Nephron progenitor cell (in vitro differentiated cells): ENCODE measurements around the gene CHD9NB.

ENCODE experiments used
- DNase-seq: peaks from one replicate; pipeline ENCODE4 v3.0.0; 2021
- H3K27ac Mint-ChIP-seq: 2 replicates; pipeline ENCODE4 v1.8.0; 2021; ENCODE audit warnings: mild to moderate bottlenecking, moderate library complexity, mixed read lengths
- H3K27me3 Mint-ChIP-seq: 2 replicates; pipeline ENCODE4 v1.8.0; 2021; ENCODE audit warnings: mild to moderate bottlenecking, low read depth, mixed read lengths; ENCODE audit not compliant: poor library complexity
- H3K36me3 Mint-ChIP-seq: 2 replicates; pipeline ENCODE4 v1.8.0; 2021; ENCODE audit warnings: low read depth, mixed read lengths
- H3K4me1 Mint-ChIP-seq: 2 replicates; pipeline ENCODE4 v1.8.0; 2021; ENCODE audit warnings: mixed read lengths
- H3K4me3 Mint-ChIP-seq: 2 replicates; pipeline ENCODE4 v1.8.0; 2021; ENCODE audit warnings: mild to moderate bottlenecking, moderate library complexity, mixed read lengths
- H3K9me3 Mint-ChIP-seq: 2 replicates; pipeline ENCODE4 v1.8.0; 2021; ENCODE audit warnings: mild to moderate bottlenecking, moderate library complexity, mixed read lengths
- TF ChIP-seq, protein P1 (sequence below): fragments of 200-600 bp; sonication (generic); IDR thresholded peaks from 2 replicates; pipeline ENCODE4 v1.5.0; 2021; ENCODE audit warnings: antibody characterized with exemption

Gene CHD9NB

DNA sequence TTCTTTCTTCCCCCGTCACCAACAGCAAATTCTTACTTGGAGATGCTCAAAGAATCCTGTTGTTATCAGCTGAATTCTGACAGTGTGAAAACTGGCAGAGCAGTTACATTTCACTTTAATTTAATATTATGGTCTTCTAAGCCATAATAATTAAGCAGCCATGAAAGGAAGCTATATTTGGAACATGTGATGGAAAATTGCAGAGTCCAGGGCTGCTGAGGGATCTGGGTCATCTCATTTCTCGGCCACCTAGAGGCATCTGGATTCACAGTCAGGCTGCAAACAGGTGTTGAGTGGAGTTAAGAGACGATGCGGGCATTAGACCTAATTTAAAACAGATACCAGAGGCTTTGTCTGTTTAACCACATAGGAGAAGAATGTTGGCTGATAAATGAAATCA is 38.4 kb downstream of the CHD9NB start:
- H3K27ac Mint-ChIP-seq = no peak overlapping the region
- H3K27me3 Mint-ChIP-seq = peaks cover 5% of the 10 kb centered on the region
- H3K36me3 Mint-ChIP-seq = no peaks in the 10 kb centered on the region
- H3K4me1 Mint-ChIP-seq = no peaks in the 10 kb centered on the region
- no peak for DNase-seq
- H3K4me3 Mint-ChIP-seq = no peak overlapping the region
- TF ChIP-seq, protein P1, sequence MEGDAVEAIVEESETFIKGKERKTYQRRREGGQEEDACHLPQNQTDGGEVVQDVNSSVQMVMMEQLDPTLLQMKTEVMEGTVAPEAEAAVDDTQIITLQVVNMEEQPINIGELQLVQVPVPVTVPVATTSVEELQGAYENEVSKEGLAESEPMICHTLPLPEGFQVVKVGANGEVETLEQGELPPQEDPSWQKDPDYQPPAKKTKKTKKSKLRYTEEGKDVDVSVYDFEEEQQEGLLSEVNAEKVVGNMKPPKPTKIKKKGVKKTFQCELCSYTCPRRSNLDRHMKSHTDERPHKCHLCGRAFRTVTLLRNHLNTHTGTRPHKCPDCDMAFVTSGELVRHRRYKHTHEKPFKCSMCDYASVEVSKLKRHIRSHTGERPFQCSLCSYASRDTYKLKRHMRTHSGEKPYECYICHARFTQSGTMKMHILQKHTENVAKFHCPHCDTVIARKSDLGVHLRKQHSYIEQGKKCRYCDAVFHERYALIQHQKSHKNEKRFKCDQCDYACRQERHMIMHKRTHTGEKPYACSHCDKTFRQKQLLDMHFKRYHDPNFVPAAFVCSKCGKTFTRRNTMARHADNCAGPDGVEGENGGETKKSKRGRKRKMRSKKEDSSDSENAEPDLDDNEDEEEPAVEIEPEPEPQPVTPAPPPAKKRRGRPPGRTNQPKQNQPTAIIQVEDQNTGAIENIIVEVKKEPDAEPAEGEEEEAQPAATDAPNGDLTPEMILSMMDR = no peak
- H3K9me3 Mint-ChIP-seq = no peaks in the 10 kb centered on the region

DNA sequence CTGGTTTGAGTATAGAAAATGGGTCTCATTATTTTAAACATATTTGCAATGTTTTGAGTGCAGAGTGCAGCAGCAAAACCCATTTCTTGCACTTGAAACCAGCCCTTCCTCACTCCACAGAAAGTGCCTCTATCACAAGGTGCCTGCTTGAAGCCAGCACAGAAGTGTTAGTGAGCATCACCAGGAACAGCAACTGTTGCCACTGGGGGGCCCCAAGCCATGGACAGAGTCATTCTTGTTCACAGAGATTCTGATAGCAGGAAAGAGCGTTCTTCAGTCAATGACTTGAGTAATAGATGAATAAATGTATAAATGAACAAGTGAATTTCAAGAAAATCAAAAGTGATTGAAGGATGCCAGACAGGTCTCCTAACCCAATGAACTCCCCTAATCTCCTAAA is 45.6 kb downstream of the CHD9NB start:
- TF ChIP-seq, protein P1 = no peak
- no peak for DNase-seq
- Mint-ChIP-seq H3K27me3 (peaks cover 2% of the 10 kb centered on the region), H3K4me3 (no peak overlapping the region), H3K36me3 (no peaks in the 10 kb centered on the region), H3K9me3 (no peaks in the 10 kb centered on the region), H3K27ac (no peak overlapping the region), H3K4me1 (no peaks in the 10 kb centered on the region)

DNA sequence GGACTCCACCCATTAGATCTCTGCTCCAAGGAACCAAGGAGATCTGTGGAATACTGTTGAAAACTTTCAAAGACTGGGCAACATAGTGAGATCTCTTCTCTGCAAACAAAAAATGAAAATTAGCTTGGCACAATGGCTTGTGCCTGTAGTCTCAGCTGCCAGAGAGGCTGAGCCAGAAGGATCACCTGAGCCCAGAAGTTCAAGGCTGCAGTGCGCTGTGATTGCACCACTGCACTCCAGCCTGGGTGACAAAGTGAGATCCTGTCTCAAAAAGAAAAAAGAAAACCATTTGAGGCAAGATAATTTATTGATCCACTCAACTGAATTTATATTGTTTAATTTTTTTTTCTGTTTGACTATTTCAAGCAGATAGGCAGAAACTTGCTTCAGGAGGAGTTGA is 54.8 kb downstream of the CHD9NB start:
- Mint-ChIP-seq H3K9me3 (peaks cover 10% of the 10 kb centered on the region), H3K27ac (no peak overlapping the region), H3K4me3 (no peak overlapping the region), H3K4me1 (no peaks in the 10 kb centered on the region), H3K36me3 (no peaks in the 10 kb centered on the region), H3K27me3 (no peaks in the 10 kb centered on the region)
- DNase-seq = no peak
- TF ChIP-seq, protein P1 = no peak

DNA sequence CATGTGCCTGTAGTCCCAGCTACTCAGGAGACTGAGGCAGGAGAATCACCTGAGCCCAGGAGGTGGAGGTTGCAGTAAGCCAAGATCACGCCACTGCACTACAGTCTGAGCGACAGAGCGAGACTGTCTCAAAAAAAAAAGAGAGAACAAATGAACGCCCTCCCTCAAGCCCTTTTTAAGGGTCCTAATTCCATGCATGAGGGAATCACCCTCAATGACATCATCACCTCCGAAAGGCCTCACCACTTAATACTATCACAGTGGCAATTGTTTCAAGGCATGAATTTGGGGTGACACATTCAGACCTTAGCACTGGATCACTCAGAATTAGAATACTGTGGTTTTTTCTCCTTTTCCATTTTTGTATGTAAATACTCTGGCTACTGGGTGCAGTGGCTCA is 57.8 kb downstream of the CHD9NB start:
- H3K4me1 Mint-ChIP-seq = no peaks in the 10 kb centered on the region
- H3K36me3 Mint-ChIP-seq = no peaks in the 10 kb centered on the region
- DNase-seq = no peak

DNA sequence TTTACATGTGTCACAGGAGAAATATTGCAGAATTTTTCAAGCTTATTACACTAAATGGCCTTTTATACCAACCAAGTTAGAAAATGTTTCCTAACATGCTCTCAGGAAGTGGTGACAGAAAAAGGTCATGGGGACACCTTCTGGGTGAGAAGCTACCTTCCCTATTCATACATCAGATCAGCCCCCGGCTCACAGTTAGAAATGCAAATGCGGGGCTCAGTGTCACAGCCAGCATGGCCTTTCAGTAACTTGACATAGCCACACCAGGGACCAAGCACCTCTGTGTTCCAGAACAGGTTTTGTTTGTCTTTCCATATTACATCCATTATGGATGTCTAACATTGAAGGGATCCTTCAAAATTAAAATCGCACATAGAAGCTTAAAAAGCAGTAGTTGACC is 59.5 kb downstream of the CHD9NB start:
- Mint-ChIP-seq H3K27me3 (peaks cover 5% of the 10 kb centered on the region), H3K4me1 (no peaks in the 10 kb centered on the region), H3K27ac (no peak overlapping the region), H3K4me3 (no peak overlapping the region), H3K9me3 (peaks cover 3% of the 10 kb centered on the region), H3K36me3 (no peaks in the 10 kb centered on the region)
- DNase-seq = no peak
- TF ChIP-seq, protein P1 = no peak

More for the DNA sequence above, 57.8 kb downstream of the CHD9NB start:
- TF ChIP-seq, protein P1 = no peak
- H3K4me3 Mint-ChIP-seq = no peak overlapping the region
- peaks cover 13% of the 10 kb centered on the region for H3K9me3 Mint-ChIP-seq
- H3K27me3 Mint-ChIP-seq = peaks cover 5% of the 10 kb centered on the region
- no peak overlapping the region for H3K27ac Mint-ChIP-seq

DNA sequence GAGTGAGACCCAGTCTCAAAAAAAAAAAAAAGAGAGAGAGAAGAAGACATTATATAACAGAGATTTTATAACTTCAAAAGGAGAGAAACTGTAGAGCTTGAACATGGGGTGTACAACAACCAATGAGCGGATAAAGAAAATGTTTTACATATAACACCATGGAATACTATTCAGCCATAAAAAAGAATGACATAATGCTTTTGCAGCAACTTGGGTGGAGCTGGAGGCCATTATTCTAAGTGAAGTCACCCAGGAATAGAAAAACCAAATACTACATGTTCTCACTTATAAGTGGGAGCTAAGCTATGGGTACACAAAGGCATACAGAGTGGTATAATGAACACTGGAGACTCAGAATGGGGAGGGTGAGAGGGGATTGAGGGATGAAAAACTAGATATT is 61.1 kb downstream of the CHD9NB start:
- Mint-ChIP-seq H3K36me3 (no peaks in the 10 kb centered on the region), H3K27me3 (peaks cover 5% of the 10 kb centered on the region), H3K9me3 (peaks cover 3% of the 10 kb centered on the region), H3K27ac (no peak overlapping the region), H3K4me3 (no peak overlapping the region), H3K4me1 (no peaks in the 10 kb centered on the region)
- TF ChIP-seq, protein P1 = no peak
- DNase-seq = no peak
